ENCODE data around the gene CNTN4.

DNA sequence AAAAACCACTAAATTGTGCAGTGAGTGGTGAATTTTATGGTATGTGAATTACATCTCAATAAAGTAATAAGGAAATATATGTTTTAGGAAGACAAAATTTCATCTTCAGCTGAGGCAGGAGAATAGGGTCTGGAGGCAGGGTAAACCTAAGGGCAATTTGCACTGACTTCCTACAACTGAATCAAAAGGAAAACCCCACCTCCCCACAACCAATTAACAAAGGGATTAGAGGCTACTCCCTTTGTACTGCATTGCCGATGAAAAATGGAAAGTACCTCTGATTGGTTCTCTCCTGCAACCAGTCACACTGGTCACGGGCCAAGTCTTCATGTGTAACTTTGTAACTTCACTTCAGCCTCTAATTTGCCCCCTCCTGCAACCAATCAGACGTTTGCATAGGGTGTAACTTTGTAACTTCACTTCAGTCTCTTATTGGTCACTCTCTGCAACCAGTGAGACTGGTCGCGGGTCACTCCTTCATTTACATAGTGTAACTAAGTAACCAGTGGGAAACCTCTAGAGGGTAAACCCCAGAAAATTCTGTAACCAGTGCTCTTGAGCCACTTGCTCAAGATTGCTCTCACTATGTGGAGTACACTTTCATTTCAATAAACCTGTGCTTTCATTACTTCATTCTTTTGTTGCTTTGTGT, 244.5 kb downstream of the CNTN4 start:
- TF ChIP-seq CTCF (IDR thresholded peaks at IDR 0.05) (no peak), POLR2A (IDR thresholded peaks at IDR 0.05) (no peak), EP300 (IDR thresholded peaks at IDR 0.05) (no peak)

Measured in tibial nerve (tissue), 4 donors.